ENCODE measurements around the gene NFKB2.
A peak's percentile ranks its signal among the peaks of the same experiment; 100 is the strongest.

NFKB2 gene

DNA sequence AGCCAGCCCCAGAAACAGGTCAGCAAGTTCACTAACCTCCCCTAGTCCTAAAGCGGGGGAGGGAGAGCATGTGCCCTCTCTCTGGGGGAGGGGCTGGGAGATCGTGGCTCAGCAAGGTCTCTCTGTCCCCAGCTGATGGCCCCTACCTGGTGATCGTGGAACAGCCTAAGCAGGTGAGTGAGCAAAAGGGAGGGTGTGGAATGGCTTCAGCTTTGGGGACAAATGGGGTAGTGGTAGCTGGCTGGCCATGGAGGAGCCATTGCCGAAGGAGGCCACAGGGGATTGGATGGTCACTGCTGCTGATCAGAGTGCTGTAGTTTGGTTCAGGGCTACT is 779 bp downstream of the NFKB2 start:
- DNase-seq, result no peak

DNA sequence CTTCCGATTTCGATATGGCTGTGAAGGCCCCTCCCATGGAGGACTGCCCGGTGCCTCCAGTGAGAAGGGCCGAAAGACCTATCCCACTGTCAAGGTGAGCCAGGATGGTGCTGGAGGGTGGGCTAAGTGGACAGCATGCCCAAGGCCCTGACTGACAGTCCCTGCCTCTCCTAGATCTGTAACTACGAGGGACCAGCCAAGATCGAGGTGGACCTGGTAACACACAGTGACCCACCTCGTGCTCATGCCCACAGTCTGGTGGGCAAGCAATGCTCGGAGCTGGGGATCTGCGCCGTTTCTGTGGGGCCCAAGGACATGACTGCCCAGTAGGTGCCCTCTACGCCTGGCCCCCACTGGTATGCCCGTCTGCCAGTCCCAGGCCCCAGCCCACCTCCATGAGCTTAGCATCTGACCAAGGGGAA is 1.2 kb downstream of the NFKB2 start:
- DNase-seq, result no peak

DNA sequence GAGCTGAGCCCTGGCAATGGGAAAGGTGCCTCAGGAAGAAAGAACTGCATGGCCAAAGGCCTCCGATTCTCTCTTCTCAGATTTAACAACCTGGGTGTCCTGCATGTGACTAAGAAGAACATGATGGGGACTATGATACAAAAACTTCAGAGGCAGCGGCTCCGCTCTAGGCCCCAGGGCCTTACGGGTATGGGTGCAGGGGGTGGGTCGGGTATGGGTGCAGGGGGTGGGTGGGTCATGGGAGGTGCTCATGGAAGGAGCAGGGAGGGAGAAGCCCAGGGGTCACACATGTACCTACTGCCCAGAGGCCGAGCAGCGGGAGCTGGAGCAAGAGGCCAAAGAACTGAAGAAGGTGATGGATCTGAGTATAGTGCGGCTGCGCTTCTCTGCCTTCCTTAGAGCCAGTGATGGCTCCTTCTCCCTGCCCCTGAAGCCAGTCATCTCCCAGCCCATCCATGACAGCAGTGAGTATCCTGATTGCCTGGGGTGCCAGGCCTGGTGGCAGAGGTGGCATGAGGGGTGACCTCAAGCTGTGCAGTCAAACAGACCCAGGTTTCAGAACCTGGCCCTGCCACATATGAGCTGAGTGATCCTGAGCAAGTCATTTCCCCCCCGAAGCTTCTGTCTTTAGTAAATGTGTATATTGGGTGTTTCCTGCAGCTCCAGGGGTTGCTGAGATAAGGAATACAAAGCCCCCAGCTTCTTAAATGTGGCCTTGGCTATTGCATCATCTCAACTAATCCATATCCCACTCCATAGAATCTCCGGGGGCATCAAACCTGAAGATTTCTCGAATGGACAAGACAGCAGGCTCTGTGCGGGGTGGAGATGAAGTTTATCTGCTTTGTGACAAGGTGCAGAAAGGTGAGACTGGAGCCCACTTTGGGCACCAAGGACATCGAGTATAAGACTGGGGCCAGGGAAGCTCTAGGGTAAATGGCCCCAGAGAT is 2.0 kb downstream of the NFKB2 start:
- DNase-seq, result no peak

DNA sequence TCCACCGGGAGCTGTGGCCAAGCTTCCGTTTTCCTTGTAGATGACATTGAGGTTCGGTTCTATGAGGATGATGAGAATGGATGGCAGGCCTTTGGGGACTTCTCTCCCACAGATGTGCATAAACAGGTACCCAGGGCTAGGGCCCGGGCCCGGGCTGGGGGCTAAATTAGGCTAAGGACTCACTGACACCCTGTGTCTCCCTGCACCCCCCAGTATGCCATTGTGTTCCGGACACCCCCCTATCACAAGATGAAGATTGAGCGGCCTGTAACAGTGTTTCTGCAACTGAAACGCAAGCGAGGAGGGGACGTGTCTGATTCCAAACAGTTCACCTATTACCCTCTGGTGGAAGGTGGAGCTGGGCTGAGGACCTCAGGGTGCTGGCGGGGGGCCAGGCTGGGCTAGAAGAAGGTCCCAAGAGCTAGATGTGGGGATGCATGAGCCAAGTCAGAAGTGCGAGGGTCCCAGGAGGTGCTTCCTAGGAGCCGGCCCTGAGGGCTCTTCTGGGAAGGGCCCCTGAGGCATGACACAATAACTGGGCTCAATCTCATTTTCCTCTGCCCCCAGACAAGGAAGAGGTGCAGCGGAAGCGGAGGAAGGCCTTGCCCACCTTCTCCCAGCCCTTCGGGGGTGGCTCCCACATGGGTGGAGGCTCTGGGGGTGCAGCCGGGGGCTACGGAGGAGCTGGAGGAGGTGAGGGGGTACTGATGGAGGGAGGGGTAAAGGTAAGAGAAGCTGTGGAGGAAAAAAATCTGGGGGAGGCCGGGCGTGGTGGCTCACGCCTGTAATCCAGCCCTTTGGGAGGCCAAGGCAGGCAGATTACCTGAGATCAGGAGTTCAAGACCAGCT is 2.9 kb downstream of the NFKB2 start:
- no peak for DNase-seq

DNA sequence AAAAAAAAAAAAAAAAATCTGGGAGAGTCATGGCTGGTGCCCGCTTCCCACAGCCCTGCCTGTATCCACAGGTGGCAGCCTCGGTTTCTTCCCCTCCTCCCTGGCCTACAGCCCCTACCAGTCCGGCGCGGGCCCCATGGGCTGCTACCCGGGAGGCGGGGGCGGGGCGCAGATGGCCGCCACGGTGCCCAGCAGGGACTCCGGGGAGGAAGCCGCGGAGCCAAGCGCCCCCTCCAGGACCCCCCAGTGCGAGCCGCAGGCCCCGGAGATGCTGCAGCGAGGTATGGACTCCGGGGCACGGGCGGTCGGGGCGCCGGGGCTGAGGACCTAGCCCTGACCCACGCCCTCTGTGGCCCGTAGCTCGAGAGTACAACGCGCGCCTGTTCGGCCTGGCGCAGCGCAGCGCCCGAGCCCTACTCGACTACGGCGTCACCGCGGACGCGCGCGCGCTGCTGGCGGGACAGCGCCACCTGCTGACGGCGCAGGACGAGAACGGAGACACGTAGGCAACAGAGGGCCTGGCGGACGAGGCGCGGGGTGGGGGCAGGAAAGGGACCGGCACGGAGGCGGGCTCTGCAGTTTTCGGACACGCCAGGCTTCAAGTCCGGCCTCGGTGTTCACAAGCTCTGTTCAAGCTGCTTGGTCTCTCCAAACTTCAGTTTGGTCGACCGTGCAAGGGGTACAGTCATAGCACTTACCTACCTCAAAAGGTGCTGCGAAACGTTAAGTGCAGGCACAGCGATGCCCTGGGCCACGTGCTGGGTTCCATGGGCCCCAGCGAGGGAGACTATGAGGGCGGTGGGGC is 3.9 kb downstream of the NFKB2 start:
- DNase-seq, result peak; percentile 67

DNA sequence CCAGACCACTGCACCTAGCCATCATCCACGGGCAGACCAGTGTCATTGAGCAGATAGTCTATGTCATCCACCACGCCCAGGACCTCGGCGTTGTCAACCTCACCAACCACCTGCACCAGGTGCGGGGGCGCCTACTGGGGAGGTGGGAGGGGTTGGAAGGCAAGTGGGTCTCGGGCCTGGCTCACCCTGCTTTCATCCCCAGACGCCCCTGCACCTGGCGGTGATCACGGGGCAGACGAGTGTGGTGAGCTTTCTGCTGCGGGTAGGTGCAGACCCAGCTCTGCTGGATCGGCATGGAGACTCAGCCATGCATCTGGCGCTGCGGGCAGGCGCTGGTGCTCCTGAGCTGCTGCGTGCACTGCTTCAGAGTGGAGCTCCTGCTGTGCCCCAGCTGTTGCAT is 4.6 kb downstream of the NFKB2 start:
- DNase-seq, result peak; percentile 32

DNA sequence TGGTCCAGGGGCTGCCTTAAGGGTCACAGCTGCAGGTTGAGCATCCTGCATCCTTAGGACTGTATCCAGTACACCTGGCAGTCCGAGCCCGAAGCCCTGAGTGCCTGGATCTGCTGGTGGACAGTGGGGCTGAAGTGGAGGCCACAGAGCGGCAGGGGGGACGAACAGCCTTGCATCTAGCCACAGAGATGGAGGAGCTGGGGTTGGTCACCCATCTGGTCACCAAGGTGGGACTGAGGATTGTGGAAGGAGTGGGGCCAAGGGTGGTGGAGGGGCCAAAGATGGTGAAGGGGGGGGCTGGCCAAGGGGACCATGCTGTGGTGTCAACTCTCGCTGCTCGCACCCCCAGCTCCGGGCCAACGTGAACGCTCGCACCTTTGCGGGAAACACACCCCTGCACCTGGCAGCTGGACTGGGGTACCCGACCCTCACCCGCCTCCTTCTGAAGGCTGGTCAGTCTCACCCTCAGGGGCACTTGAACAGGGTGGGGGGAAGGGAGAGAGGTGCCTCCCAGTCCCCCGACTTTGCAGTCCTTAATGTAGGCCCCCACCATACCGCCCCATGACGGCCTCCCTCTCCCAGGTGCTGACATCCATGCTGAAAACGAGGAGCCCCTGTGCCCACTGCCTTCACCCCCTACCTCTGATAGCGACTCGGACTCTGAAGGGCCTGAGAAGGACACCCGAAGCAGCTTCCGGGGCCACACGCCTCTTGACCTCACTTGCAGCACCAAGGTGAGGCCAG is 5.3 kb downstream of the NFKB2 start:
- no peak for DNase-seq

DNA sequence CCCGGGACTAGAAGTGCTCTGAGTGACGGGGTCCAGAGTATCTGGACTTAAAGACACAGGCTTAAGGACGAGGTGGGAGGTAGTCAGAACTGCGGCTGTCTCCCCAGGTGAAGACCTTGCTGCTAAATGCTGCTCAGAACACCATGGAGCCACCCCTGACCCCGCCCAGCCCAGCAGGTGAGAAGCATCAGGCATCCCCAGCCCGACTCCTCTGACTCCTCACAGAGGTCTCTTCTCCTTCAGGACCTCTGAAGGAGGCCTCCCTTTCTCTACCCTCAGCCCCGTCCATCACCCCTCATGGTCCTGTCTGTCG is 5.8 kb downstream of the NFKB2 start:
- DNase-seq, result no peak

DNA sequence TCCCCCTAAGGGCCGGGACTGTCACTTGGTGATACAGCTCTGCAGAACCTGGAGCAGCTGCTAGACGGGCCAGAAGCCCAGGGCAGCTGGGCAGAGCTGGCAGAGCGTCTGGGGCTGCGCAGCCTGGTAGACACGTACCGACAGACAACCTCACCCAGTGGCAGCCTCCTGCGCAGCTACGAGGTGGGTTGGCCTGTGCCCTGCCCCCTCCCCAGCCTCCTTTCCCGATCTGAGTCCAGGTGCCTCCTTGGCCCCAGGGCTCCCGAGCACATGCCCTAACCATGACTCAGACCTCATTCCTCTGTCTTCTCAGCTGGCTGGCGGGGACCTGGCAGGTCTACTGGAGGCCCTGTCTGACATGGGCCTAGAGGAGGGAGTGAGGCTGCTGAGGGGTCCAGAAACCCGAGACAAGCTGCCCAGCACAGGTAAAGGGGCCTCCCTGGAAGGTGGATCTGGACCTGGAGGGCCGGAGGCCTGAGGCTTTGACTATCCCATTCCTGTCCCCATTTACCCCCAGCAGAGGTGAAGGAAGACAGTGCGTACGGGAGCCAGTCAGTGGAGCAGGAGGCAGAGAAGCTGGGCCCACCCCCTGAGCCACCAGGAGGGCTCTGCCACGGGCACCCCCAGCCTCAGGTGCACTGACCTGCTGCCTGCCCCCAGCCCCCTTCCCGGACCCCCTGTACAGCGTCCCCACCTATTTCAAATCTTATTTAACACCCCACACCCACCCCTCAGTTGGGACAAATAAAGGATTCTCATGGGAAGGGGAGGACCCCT is 6.4 kb downstream of the NFKB2 start:
- no peak for DNase-seq

DNA sequence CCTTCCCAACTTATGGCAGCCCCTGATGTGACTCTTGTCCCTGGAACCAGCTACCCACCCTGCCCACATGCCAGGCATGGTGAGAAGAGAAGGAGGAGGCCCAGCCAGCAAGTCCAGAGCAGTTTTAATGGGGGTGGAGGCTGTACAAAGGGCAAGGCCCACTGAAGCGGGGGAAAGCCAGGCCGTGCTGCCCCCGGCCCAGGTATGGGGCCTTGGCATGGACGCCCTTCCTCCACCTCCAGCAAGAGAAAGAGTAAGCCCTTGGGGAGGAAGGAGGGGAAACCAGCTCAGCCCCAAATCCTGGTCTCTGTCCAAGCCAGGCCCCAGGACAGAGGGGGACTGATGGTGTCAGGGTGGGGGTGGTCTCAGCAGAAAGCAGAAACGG is 7.0 kb downstream of the NFKB2 start:
- no peak for DNase-seq

DNA sequence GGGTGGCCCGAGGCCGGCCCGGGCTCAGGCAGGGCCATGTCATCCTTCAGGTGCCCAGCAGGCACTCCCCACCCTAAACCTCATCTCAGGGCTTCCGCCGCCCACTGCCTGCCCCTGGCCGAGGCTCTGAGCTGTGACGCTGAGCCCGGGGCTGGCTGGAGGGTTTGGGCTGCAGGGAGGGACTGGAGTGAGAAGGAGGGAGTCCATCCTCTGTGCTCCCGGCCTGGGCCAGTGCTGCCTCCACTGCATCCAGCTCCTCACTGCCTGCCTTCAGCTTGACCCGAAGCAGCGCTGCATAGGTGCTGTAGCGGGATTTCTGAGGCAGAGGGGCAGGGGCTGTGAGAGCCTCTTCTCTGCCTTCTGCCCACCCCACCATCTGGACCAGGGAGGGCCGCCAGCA is 7.6 kb downstream of the NFKB2 start:
- DNase-seq, result no peak

DNA sequence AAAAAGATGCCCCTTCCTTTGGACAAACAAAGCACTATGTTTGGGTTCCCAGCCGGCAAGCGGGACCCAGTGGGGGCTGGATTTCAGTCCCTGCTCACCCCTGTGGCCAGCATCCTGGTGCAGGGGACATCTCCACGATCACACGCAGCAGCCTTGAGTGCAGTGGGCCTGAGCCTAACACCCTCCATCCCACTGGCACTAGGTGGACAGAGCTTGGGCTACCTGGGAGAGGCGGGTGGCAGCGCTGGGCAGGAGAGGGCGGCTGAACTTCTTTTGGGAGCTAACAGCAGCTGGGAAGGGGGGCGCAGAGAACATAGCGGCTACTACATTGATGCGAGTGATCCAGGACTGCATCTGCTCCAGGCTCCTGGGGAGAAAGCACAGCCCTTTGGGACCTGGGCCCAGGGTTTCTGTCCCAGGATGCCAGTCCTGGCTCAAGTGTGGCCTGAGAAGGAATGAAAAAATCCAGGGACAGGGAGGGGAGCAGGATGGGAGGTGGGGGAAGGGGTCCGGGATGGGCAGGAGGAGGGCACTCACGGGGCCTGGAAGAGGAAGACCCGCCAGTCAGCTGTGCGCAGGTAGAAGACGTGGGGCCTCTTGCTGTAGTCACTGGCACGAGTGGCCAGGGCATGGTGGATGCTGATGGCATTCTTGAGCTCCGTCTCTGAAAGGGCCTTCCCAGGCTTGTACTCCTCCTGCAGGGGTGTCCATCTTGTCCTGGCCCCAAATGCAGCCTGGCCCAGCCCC is 9.0 kb downstream of the NFKB2 start:
- no peak for DNase-seq

DNA sequence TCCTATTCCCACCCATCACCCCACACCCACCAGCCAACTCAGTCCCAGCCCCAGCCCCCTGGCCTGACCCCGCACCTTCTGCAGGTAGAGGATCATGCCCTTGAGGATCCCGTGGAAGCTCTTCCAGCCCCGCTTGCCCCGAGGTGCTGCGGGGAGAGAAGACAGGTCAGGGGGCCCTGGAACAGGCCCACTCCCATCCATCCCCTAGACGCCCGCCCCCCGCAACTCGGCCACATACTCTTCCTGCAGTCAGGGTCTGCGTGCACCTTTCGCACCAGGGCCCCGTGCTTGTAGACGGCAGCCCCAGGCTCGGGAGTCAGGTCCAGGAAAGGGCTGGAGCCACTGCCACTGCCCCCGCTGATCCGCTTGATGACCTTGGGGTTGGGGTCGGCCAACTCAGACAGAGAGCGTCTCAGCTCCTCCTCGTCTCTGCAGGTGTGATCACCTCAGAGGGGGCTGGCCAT is 9.6 kb downstream of the NFKB2 start:
- no peak for DNase-seq

DNA sequence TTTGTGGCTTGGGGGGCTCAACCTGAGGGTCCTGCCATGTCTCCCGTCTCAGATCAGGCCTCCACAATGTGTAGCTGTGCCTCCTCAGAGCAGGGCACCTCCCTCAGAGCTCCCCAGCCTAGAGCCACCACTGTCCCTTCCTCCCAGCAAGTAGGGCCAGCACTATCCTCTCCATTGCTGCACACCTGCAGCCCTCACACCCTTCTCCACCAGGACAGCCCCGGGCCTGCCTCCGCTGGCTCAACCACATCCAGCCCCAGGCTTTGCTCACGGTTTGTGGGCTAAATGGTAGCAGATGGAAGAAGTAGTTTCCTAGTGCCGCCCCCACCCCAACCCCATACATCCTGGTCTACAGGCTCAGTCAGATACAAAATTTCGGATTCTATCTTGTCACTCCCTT is 10.1 kb downstream of the NFKB2 start:
- DNase-seq, result no peak

DNA sequence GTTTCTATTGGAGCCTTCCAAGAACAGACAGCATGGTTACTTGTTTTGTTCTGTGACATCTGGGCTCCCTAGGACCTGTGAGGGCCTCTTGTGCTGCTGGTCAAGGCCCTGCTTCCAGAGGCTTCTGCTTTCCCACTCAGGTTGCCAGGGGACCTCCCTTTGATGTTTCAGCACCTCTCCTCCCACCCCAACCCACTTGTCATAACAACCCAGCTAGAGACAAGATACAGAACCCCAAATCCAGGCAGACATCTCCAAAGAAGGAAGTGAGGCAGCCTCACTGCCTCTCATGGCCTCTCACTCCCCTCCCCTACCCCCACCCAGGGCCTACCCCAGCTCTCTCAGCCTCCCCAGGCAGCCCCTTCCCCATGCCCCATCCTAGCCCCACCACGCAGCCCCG is 11.3 kb downstream of the NFKB2 start:
- DNase-seq, result no peak

DNA sequence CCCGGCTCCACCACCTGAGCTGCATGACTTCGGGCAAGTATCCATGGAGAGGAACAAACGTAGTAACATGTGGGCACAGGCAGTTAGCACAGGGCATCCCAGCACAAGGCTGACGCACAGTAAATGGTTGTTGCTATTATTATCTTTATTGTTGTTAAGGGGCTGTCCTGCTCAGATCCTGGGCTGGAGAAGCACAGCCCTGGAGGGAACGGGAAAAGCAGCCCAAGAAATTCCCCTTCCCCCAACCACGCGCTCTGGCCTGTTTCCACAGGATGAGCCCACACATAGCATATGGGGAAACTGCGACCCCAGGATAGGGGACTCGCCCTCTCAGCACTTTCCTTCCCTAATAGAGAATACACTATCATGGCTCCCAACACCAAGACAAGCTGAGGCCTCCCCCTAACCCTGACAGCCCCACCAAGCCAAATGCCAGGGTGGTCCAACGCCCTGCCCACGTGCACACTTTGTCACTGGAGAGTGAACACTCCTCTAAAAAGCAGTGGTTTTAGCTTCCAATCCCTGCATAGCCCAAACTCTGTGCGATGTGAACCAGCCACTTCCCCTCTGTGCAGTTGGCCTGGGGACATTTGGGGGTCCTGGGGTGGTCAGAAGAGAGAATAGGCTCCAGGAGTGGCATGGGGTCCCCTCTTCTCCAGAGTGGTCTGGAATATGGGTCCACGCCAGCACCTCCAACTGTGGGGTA is 12.1 kb downstream of the NFKB2 start:
- DNase-seq, result no peak

DNA sequence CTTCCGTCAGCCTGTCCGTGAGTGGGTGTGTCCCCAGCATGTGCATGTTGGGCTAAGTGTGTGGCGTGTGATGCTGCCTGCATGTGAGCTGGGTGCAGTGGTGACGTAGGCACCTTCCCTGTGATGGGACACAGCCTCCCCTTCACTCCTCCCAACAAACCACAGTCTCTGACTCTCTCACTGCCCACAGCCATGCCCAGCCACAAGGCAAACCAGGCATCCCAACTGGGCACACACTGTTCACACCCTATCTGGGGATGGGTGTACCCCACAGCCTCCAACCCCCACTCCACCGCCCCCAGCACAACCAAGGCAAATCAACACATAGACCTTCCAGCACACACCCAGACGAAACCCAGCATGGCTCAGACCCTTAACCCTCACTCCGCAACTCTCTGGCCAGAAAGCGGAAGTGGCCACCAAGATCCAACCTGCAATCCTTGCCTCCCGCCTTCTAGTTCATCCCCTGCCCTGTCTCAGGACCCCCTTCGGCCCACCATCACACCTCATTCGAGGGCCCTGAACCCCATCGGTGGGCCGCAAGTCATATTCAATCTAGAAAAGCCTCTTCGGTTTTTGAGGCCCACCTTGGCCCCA is 12.7 kb downstream of the NFKB2 start:
- DNase-seq, result no peak

DNA sequence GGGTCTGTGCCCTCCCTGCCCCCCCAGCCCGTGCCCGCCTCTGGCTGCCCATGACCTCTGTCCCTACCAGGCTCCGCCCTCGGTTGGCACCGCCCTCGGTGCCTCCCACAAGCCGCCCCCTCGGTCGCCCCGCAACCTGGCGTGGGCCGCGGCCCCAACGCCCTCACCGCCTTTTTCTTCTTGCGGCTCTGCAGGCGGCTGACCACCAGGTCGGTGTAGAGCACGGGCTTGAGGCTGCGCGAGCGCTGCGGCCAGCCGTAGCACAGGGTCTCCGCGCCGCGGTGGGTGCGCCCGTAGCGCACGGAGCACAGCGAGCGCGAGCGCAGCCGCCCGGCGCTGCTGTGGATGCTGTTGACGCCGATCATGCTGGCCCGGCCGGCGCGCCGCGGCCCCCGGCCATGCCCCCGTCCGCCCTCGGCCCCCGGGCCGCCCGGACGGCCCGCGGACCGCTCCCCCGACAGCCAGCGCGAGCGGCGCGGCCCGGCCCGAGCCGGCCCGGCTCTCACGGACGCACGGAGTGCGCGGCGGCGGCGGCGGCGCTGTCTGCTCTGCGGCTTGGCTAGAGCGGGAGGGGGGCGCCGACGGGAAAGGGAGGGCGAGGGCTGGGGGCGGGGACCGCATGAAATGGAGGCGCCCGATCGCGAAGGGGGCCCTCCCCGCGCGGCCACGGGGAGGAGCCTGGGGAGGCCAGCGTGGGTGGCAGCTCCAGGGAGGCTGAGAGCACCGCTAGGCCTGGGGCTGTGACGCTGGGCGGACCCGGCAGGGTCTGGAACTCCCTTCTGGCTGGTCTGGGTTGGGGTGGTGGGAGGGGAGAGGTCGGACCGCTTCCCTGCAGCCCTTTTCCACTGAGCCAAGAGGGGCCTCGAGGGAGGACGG is 13.5 kb downstream of the NFKB2 start:
- peak; percentile 35 for DNase-seq
